Upper lobe of right lung (tissue), 1 donor: ENCODE measurements around the gene CHD6. TPM values are rescaled to one million over a fixed set of nuclear protein-coding genes. Genes with fewer than 3 reads are reported as not detected.

Experiments used
- ATAC-seq: fragments of 200-7000 bp; cut with Tn5 transposase; one replicate; pipeline ENCODE4 v1.9.1; 2020; ENCODE audit warnings: mild to moderate bottlenecking, moderate library complexity
- DNase-seq: peaks from one replicate; pipeline ENCODE4 v3.0.0-alpha.2; 2020
- H3K27ac ChIP-seq: fragments of 200-600 bp; one replicate; pipeline ENCODE4 v1.8.0; 2022
- H3K27me3 ChIP-seq: fragments of 200-600 bp; one replicate; pipeline ENCODE4 v1.8.0; 2022; ENCODE audit warnings: mild to moderate bottlenecking
- H3K36me3 ChIP-seq: fragments of 200-600 bp; one replicate; pipeline ENCODE4 v1.8.0; 2022
- H3K4me1 ChIP-seq: fragments of 200-600 bp; one replicate; pipeline ENCODE4 v1.8.0; 2022
- H3K4me3 ChIP-seq: fragments of 200-600 bp; one replicate; pipeline ENCODE4 v1.8.0; 2022; ENCODE audit warnings: mild to moderate bottlenecking
- H3K9me3 ChIP-seq: fragments of 200-600 bp; one replicate; pipeline ENCODE4 v1.8.0; 2022
- intact Hi-C: fragments of 100-400 bp; cut with DNase I; formaldehyde crosslinking; loops from one replicate; pipeline ENCODE4 v1.11.0; 2022
- total RNA-seq: library from RNA; stranded (reverse); fragmentation: NEBNext Ultra II Directional; extraction: Animal tissue kit (Norgen Biotek cat#: 25700); gene quantifications from one replicate; pipeline ENCODE4 v1.2.1, GENCODE V29; 2021
- TF ChIP-seq, protein P1 (sequence below): fragments of 200-600 bp; IDR thresholded peaks from one replicate; pipeline ENCODE4 v1.8.0; 2022; ENCODE audit warnings: antibody characterized with exemption
- donor health status: DM: no; HTN: yes; CAD: no; lungs with severe emphysema.

Gene CHD6
- total RNA-seq, 1 donor from 2014 or later = 42.3 TPM

- Histone ChIP-seq H3K27me3 (no peaks in the 10 kb centered on the region), H3K36me3 (no peaks in the 10 kb centered on the region), H3K9me3 (no peaks in the 10 kb centered on the region), H3K27ac (no peak overlapping the region), H3K4me1 (peaks cover 12% of the 10 kb centered on the region), H3K4me3 (no peak overlapping the region)
- ATAC-seq (no peak), DNase-seq (no peak)
- TF ChIP-seq, protein P1, sequence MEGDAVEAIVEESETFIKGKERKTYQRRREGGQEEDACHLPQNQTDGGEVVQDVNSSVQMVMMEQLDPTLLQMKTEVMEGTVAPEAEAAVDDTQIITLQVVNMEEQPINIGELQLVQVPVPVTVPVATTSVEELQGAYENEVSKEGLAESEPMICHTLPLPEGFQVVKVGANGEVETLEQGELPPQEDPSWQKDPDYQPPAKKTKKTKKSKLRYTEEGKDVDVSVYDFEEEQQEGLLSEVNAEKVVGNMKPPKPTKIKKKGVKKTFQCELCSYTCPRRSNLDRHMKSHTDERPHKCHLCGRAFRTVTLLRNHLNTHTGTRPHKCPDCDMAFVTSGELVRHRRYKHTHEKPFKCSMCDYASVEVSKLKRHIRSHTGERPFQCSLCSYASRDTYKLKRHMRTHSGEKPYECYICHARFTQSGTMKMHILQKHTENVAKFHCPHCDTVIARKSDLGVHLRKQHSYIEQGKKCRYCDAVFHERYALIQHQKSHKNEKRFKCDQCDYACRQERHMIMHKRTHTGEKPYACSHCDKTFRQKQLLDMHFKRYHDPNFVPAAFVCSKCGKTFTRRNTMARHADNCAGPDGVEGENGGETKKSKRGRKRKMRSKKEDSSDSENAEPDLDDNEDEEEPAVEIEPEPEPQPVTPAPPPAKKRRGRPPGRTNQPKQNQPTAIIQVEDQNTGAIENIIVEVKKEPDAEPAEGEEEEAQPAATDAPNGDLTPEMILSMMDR = no peak
- intact Hi-C loops = no loop called here
These were observed 46.1 kb downstream of the CHD6 start for GRCh38 chr20:41572010-41572572.

DNA sequence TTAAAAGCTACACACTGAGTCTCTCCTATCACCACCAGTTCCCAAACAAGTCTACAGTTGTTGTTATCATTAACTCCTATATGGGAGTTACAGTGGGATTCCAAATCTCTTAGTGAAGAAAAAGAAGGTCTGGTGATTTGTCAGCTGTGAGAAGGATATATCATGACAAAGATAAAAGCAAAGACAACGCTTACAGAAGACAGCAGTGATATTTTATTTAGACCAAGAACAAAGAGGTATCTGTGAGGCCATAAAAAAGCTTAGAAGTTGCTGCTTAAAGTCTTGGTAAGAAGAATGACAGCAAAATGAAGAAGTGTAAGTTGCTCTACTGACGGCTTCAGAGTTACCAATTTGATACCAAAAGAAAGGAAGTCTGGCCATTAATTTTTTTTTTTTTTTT is 47.2 kb downstream of the CHD6 start:
- peaks cover 12% of the 10 kb centered on the region for H3K4me1 ChIP-seq
- H3K4me3 ChIP-seq = no peak overlapping the region
- TF ChIP-seq, protein P1 = no peak
- H3K9me3 ChIP-seq = no peaks in the 10 kb centered on the region
- no peak overlapping the region for H3K27ac ChIP-seq
- ATAC-seq (no peak), DNase-seq (no peak)
- H3K36me3 ChIP-seq = no peaks in the 10 kb centered on the region
- intact Hi-C loops = no loop called here
- no peaks in the 10 kb centered on the region for H3K27me3 ChIP-seq

GRCh38 chr20:41570557-41570956 is 47.6 kb downstream of the CHD6 start:
- H3K27me3 ChIP-seq = no peaks in the 10 kb centered on the region
- TF ChIP-seq, protein P1 = no peak
- no peaks in the 10 kb centered on the region for H3K36me3 ChIP-seq
- no peaks in the 10 kb centered on the region for H3K9me3 ChIP-seq
- DNase-seq (no peak), ATAC-seq (no peak)
- peaks cover 12% of the 10 kb centered on the region for H3K4me1 ChIP-seq
- intact Hi-C loops = no loop called here
- no peak overlapping the region for H3K27ac ChIP-seq
- no peak overlapping the region for H3K4me3 ChIP-seq

GRCh38 chr20:41567615-41568014 is 50.6 kb downstream of the CHD6 start:
- TF ChIP-seq, protein P1 = no peak
- intact Hi-C loops = no loop called here
- no peak overlapping the region for H3K4me3 ChIP-seq
- no peak overlapping the region for H3K27ac ChIP-seq
- no peaks in the 10 kb centered on the region for H3K27me3 ChIP-seq
- no peaks in the 10 kb centered on the region for H3K9me3 ChIP-seq
- ATAC-seq (no peak), DNase-seq (no peak)
- H3K4me1 ChIP-seq = peaks cover 12% of the 10 kb centered on the region
- no peaks in the 10 kb centered on the region for H3K36me3 ChIP-seq

GRCh38 chr20:41566896-41567527 is 51.2 kb downstream of the CHD6 start:
- TF ChIP-seq, protein P1 = no peak
- DNase-seq = no peak
- intact Hi-C loops = no loop called here
- Histone ChIP-seq H3K4me3 (no peak overlapping the region), H3K27me3 (no peaks in the 10 kb centered on the region), H3K4me1 (peaks cover 8% of the 10 kb centered on the region), H3K36me3 (no peaks in the 10 kb centered on the region), H3K27ac (no peak overlapping the region), H3K9me3 (no peaks in the 10 kb centered on the region)
- no peak for ATAC-seq
